Keratinocyte (primary cell): ENCODE measurements around the gene PFKFB4. TPM values are rescaled to one million over a fixed set of nuclear protein-coding genes. Genes with fewer than 3 reads are reported as not detected.

Experiments used
- DNase-seq: peaks from one replicate; pipeline ENCODE4 v3.0.0-alpha.2; 2011; ENCODE audit warnings: low read depth, missing footprints, low spot score
- FAIRE-seq: peaks from 2 replicates; lab custom pipeline; 2011; peaks lifted over from hg19 to GRCh38; lab: Jason Lieb, UNC
- H2AFZ ChIP-seq: 2 replicates; pipeline ENCODE4 v1.6.0; 2012; ENCODE audit warnings: low read length, control low read depth, inconsistent platforms; ENCODE audit not compliant: control insufficient read depth
- H3K27ac ChIP-seq: 2 replicates; pipeline ENCODE4 v1.5.1; 2011; ENCODE audit warnings: low read length; ENCODE audit not compliant: control insufficient read depth, insufficient read depth
- H3K27me3 ChIP-seq: 3 replicates; pipeline ENCODE4 v1.6.0; 2011; ENCODE audit warnings: low read length; ENCODE audit not compliant: control insufficient read depth, insufficient read depth; ENCODE audit errors: extremely low read depth
- H3K36me3 ChIP-seq, 2 experiments: 2 replicates in 1 of 2; 3 replicates in 1 of 2; pipeline ENCODE4 v1.5.1; 2011; ENCODE audit warnings: low read length in 2 of 2, mild to moderate bottlenecking in 1 of 2; ENCODE audit not compliant: control insufficient read depth in 2 of 2, insufficient read depth in 2 of 2; ENCODE audit errors: extremely low read depth in 1 of 2
- H3K4me1 ChIP-seq: 3 replicates; pipeline ENCODE4 v1.5.1; 2011; ENCODE audit warnings: low read length; ENCODE audit not compliant: control insufficient read depth, insufficient read depth; ENCODE audit errors: extremely low read depth
- H3K4me2 ChIP-seq: 3 replicates; pipeline ENCODE4 v1.6.0; 2011; ENCODE audit warnings: low read depth, low read length; ENCODE audit not compliant: control insufficient read depth, insufficient read depth; ENCODE audit errors: extremely low read depth
- H3K4me3 ChIP-seq, 3 experiments: fragments of 200-600 bp in 1 of 3; sonication (generic) in 1 of 3; 2 replicates in 2 of 3; 3 replicates in 1 of 3; pipeline ENCODE4 v1.5.1; 2011 to 2016; ENCODE audit warnings: low read length in 3 of 3, mild to moderate bottlenecking in 3 of 3, control low read depth in 2 of 3, inconsistent platforms in 1 of 3, low read depth in 1 of 3, mixed read lengths in 1 of 3, mixed run types in 1 of 3, moderate library complexity in 1 of 3; ENCODE audit not compliant: control insufficient read depth in 2 of 3, insufficient read depth in 2 of 3; ENCODE audit errors: extremely low read depth in 1 of 3
- H3K79me2 ChIP-seq: 2 replicates; pipeline ENCODE4 v1.6.0; 2012; ENCODE audit warnings: low read length; ENCODE audit not compliant: control insufficient read depth, insufficient read depth
- H3K9ac ChIP-seq: 3 replicates; pipeline ENCODE4 v1.6.0; 2011; ENCODE audit warnings: low read length; ENCODE audit not compliant: control insufficient read depth, insufficient read depth; ENCODE audit errors: extremely low read depth
- H3K9me1 ChIP-seq: 3 replicates; pipeline ENCODE4 v1.6.0; 2011; ENCODE audit warnings: low read length; ENCODE audit not compliant: control insufficient read depth, insufficient read depth; ENCODE audit errors: extremely low read depth
- H3K9me3 ChIP-seq: 2 replicates; pipeline ENCODE4 v1.5.1; 2012; ENCODE audit warnings: low read depth, low read length; ENCODE audit not compliant: control insufficient read depth
- H4K20me1 ChIP-seq: 3 replicates; pipeline ENCODE4 v1.6.0; 2011; ENCODE audit warnings: low read length; ENCODE audit not compliant: control insufficient read depth, insufficient read depth; ENCODE audit errors: extremely low read depth
- EZH2 ChIP-seq: IDR thresholded peaks from one replicate; pipeline ENCODE4 v1.6.1; 2012; ENCODE audit warnings: inconsistent platforms, mild to moderate bottlenecking, low read length, moderate library complexity
- dilution Hi-C: fragments of 300-500 bp; cut with MboI; formaldehyde crosslinking; loops from one replicate; pipeline ENCODE4 v1.7.0; 2020; ENCODE audit warnings: low sequenced_read_pairs; ENCODE audit not compliant: extremely low pct_ligation_motif_present
- polyA plus RNA-seq, 5 experiments: library from polyadenylated mRNA; depleted of rRNA in 3 of 5; stranded (reverse) in 3 of 5; stranded (forward) in 1 of 5; unstranded in 1 of 5; fragments of >200 nt; gene quantifications; 1 replicate in 1 of 5; 2 replicates in 3 of 5; 3 replicates in 1 of 5; pipeline versions ENCODE4 v1.2.1 to v1.2.3, GENCODE V29; 2011 to 2012; ENCODE audit warnings: missing spikeins in 2 of 5, low read depth in 1 of 5, low replicate concordance in 1 of 5
- TF ChIP-seq, protein P1 (sequence below), 3 experiments: IDR thresholded peaks in 1 of 3; conservative IDR thresholded peaks in 1 of 3; optimal IDR thresholded peaks in 1 of 3; 2 replicates in 2 of 3; 3 replicates in 1 of 3; pipeline versions ENCODE3 to v1.5.1; 2011; ENCODE audit warnings: low read length in 3 of 3, mild to moderate bottlenecking in 3 of 3, moderate library complexity in 2 of 3, control low read depth in 1 of 3, inconsistent platforms in 1 of 3; ENCODE audit not compliant: insufficient read depth in 2 of 3; ENCODE audit errors: extremely low read depth in 1 of 3

PFKFB4 gene
- polyA plus RNA-seq, 1 donor (not counting 4 experiments of a cell fraction or from before 2014, with no cell fraction given), result 15.1 TPM

DNA sequence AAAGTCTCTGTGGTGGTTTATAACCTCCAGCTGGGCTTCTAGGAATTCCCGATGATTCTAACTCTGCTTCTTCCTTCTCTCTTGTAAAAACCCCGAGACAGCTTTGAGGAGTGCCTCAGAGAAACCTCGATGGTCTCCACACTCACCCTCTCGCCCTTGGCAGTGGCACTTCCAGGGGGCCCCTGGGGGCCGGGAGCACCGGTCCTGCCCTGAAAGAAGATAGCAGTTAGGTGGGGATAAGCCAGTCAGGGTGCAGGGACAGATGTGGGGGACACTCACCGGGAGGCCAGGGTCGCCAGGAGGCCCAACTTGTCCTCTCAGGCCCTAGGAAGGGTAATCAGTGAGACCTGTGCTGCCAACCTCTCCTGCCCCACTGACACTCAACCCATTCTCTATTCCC is 28.8 kb upstream of the PFKFB4 start:
- peaks cover 67% of the 10 kb centered on the region for H3K79me2 ChIP-seq
- TF ChIP-seq, protein P1, sequence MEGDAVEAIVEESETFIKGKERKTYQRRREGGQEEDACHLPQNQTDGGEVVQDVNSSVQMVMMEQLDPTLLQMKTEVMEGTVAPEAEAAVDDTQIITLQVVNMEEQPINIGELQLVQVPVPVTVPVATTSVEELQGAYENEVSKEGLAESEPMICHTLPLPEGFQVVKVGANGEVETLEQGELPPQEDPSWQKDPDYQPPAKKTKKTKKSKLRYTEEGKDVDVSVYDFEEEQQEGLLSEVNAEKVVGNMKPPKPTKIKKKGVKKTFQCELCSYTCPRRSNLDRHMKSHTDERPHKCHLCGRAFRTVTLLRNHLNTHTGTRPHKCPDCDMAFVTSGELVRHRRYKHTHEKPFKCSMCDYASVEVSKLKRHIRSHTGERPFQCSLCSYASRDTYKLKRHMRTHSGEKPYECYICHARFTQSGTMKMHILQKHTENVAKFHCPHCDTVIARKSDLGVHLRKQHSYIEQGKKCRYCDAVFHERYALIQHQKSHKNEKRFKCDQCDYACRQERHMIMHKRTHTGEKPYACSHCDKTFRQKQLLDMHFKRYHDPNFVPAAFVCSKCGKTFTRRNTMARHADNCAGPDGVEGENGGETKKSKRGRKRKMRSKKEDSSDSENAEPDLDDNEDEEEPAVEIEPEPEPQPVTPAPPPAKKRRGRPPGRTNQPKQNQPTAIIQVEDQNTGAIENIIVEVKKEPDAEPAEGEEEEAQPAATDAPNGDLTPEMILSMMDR (optimal IDR thresholded peaks at IDR 0.05 in 1 of 3, IDR thresholded peaks at IDR 0.05 in 1 of 3, conservative IDR thresholded peaks at IDR 0.05 in 1 of 3; ENCODE audit: extremely low read depth in 1 of 3, insufficient read depth in 2 of 3, low read length in 3 of 3), result no peak
- TF ChIP-seq EZH2, result no peak
- no peak overlapping the region for H3K9ac ChIP-seq
- H3K9me3 ChIP-seq, result no peaks in the 10 kb centered on the region
- peaks cover 31% of the 10 kb centered on the region for H4K20me1 ChIP-seq
- no peak overlapping the region for H2AFZ ChIP-seq
- DNase-seq (no peak), FAIRE-seq (no peak)
- H3K27me3 ChIP-seq, result no peaks in the 10 kb centered on the region
- H3K4me1 ChIP-seq, result peaks cover 2% of the 10 kb centered on the region
- H3K36me3 ChIP-seq, result peaks cover 86 to 91% of the 10 kb centered on the region in 2 experiments
- H3K4me3 ChIP-seq, result no peak overlapping the region
- no peak overlapping the region for H3K27ac ChIP-seq
- dilution Hi-C loops, result no loop called here
- no peaks in the 10 kb centered on the region for H3K9me1 ChIP-seq
- no peak overlapping the region for H3K4me2 ChIP-seq

DNA sequence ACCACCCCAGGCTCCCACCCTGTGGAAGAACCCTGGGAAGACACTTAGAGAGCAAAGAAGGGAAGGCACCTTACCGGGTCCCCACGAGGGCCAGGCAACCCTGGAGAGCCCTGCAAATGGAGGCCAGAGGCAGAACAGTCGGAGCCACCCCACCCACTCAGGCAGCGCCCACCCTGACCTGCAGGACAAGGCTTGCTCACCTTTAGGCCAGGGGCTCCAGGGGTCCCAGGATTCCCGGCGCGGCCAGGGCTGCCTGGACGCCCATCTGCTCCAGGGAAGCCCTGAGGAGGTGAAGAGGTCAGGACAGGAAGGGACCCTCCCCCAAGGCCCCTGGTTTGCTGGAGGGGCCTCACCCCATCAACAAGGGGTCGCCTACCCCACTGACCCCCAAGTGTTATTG is 28.2 kb upstream of the PFKFB4 start:
- Histone ChIP-seq H3K27ac (no peak overlapping the region), H3K36me3 (peaks cover 86 to 91% of the 10 kb centered on the region in 2 experiments), H4K20me1 (peaks cover 32% of the 10 kb centered on the region), H3K4me3 (no peak overlapping the region), H3K4me1 (no peaks in the 10 kb centered on the region), H3K9me3 (no peaks in the 10 kb centered on the region), H3K9ac (no peak overlapping the region), H2AFZ (no peak overlapping the region), H3K4me2 (no peak overlapping the region), H3K79me2 (peaks cover 63% of the 10 kb centered on the region), H3K9me1 (no peaks in the 10 kb centered on the region), H3K27me3 (no peaks in the 10 kb centered on the region)
- DNase-seq, result no peak
- TF ChIP-seq, protein P1 (optimal IDR thresholded peaks at IDR 0.05 in 1 of 3, IDR thresholded peaks at IDR 0.05 in 1 of 3, conservative IDR thresholded peaks at IDR 0.05 in 1 of 3; ENCODE audit: extremely low read depth in 1 of 3, insufficient read depth in 2 of 3, low read length in 3 of 3), result no peak
- no peak for TF ChIP-seq EZH2
- no peak for FAIRE-seq
- dilution Hi-C loops, result no loop called here
